NCI-H510A (cell line): ENCODE results near the gene FAM193B.

ENCODE experiments used
- DNase-seq: peaks from one replicate; lab custom pipeline; 2025; lab: John Stamatoyannopoulos, UW

Gene FAM193B

GRCh38 chr5:177500685-177501522 is 53.5 kb downstream of the FAM193B start:
- peak; percentile 45 for DNase-seq

GRCh38 chr5:177499842-177500241 is 54.5 kb downstream of the FAM193B start:
- DNase-seq = no peak

DNA sequence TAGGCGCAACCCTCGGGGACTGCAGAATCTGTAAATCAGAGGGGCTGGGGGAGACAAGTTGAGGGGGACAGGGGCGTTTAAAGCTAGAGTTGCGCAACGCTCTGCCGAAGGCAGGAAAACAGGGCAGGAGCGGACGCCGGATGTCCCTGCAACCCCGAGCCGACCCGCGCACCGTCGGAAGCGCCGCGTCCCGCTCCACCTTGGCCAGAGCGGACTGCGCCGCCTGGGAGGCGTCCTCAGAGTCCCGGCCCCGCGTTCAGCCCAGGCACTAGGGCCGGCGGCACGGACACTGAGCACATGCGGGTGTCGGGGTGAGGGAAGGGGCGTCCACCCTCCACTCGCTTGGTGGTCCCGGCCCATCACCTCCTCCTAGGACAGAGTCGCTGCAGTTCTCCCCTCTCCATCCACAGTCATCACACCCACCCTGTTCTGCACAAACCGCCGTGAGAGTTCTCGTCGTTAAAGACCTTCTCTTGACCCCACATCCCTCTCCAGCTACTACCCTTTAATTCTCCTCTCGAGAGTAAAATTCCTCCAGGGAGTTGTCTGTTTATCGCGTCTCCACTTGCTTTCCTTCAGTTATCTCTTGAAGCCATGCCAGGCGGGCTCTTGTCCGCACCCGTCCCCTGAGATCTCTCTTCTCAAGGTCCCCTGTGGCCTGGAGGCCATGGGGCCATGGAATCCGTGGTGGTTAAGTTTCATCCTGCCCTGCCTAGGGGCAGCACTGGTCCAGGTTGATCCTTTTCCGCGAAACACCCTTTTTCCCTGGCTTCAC is 56.2 kb downstream of the FAM193B start:
- no peak for DNase-seq

DNA sequence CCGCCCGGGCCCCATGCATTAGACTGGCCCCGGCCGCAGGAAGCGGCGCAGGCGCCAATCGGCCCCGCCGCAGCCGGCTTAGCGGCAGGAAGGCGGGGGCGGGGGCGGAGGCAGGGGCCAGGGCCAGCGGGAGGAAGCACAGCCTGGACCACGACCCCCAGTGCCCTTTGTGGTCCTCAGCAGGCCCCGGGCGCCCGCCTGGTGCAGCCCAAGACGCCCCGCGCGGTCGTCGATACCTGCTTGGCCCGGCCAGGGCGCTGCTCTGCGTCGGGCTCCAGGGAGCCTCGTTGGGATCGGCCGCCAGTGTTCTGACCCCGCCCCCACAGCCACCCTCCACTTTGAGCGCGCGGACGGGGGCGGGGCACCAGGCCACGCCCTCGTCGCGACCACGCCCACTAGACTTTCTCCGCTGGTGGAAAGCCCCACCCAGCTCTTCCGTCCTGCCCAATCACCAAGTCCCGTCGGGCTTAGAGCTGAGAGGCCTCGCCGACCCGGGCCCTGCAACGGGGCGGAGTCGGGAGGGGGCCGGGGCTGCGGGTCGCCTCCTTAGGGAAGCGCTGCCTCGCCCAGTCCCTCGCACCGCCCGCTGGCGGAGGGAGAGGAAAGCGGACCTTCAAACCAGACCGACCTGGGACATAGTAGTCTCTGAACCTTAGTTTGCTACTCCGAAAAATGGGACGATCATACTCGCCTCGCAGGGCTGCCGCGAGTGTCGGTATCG is 56.9 kb downstream of the FAM193B start, which contains the start of gene PDLIM7:
Gene PDLIM7, minus strand, starts transcription at position 313 of the 721 bp plus-strand sequence. CDS start 1,092 bp downstream, outside the sequence.
- DNase-seq = peak; percentile 78

GRCh38 chr5:177496727-177497291 is 57.6 kb downstream of the FAM193B start:
- peak; percentile 64 for DNase-seq

DNA sequence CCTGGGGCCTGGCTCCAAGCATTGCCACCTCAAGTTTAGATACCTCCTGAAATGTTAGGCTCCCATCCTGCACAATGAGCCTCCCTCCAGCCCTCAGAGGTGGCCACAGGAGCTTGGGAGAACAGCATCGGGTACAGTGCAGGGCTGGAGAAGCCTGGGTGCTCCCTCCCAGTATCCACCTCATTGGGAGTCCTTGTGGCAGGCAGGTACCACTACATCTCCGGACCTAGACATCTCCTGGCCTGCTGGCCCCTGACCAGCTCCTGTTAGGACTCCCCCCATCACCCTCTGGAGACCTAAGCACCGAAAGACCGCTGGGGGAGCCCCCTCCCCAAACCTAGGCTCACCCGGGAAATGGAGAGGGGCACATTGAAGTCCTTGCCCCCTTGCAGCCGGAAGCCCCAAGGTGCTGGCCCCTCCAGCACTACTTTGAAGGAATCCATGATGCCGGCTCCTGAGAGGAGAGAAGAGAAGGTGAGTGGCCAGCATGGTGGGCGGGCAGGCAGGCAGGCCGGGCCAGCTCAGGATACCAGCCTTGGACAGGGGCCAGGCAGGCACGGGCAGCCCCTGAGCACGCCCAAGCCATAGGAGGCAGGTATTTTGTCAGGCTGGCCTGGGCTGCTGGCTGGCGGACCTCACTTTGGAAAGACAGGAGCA is 58.2 kb downstream of the FAM193B start:
- DNase-seq = no peak

- DNase-seq = no peak
Measured at GRCh38 chr5:177495243-177496060, 58.9 kb downstream of the FAM193B start.

GRCh38 chr5:177494346-177495195 is 59.8 kb downstream of the FAM193B start:
- no peak for DNase-seq

GRCh38 chr5:177493795-177494345 is 60.5 kb downstream of the FAM193B start:
- DNase-seq = no peak

DNA sequence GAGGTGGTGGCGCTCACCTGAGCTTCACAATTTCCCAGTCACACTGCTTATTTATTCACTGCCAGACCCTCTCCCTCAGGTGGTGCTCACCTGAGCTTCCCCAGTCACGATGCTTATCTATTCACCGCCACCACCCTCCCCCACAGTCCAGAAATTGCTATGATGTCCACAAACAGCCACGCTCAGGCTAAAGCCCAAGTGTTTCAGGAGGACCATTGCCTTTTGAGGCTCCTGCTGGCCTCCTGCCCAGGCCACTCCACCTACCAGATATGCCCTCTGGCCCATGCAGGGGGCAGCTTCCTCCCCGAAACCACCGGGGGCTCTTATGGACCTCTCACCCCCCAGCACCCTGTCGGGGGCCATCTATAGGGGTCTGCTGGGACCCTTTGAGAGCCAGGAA is 61.5 kb downstream of the FAM193B start:
- no peak for DNase-seq

- DNase-seq = no peak
Measured at GRCh38 chr5:177491983-177492746, 62.2 kb downstream of the FAM193B start.

GRCh38 chr5:177491429-177491945 is 62.9 kb downstream of the FAM193B start:
- DNase-seq = no peak

GRCh38 chr5:177490992-177491391 is 63.4 kb downstream of the FAM193B start:
- DNase-seq = no peak

DNA sequence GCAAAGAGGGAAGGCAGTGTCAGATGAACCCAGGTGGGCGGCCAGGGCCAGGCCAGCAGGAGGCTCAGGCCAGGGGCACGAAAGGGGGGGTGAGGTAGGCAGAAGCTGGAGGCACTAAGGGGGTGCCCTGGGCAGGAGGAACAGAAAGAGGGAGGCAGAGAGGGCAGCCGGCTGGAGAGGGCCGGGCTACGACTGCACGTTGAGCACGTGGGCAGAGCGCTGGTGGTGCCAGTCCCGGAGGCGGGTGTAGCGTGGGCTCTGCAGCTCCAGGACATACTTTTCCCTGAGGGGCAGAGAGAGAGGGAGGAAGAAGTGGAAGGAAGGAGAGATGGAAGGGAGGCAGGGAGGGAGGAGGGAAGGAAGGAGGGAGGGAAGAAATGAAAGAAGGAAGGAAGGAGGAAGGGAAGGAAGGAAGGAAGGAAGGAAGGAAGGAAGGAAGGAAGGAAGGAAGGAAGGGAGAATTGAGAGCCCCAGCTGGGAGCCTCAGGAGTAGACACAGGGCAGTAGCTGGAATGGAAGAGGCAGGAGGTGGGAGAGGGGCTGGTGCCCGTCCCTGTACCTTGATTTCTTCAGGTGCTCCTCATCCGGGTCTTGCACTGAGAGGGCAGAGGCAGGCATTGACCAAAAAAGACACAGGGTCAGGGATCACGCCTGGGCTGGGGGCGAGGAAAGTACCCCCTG is 63.9 kb downstream of the FAM193B start:
- DNase-seq = no peak

DNA sequence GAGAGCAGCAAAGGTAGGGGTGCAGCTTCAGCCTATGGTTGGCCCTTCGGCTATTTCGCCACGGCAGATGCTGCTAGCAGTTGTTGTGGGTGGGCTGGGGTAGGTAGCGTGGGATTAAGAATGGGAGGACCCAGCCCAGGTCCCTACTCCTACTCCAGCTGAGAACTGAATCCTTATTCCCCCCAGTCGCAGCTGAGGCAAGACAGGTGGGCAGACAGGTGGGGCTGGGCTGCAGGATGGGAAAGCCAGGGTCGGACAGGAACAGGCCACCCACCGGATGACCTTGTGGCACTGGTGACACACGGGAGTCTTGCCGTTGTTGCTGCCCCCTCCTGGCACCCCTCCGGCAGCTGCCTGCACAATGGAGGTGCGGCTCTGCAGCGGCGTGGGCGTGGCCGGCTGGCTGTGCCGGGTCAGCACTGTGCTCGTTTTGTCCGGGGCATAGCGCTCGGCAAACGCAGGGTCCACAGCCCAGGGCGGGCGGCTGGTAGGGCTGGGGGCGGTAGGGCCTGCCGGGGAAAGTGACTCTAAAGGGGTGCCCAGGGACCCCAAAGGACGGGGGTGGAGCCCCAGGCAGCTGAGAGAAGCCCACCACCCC is 65.1 kb downstream of the FAM193B start:
- DNase-seq = no peak

DNA sequence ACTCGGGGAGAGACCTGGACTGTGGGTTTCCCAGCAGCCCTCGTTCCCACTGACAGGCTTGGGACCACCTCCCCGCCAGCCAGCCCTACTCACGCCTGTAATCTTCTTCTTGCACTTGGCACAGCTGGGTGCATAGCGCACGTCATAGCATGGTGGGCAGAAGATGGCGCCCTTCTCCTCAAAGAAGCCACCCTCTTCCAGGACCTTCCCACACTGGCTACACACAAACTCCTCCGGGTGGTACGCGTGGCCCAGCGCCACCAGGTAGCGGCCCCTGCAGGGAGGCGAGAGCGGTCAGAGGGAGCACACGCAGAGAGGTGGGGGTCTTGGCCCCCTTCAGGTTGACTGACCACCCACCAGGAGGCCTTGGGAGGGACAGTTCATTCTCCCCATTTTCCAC is 66.4 kb downstream of the FAM193B start:
- no peak for DNase-seq

- DNase-seq = no peak
Measured at GRCh38 chr5:177487144-177487543, 67.2 kb downstream of the FAM193B start.
